BLaER1 treated with 17β-estradiol and CSF1 and Interleukin-3, amounts not matched to agents 10 nM and 100 nM (cell line): ENCODE results near the gene HORMAD2.
"Not testable (repeated sequence)": the region's sequence is repeated elsewhere in the genome, so short reads cannot be mapped to it uniquely, and the experiment has no call there.

ENCODE experiments used
- H3K27ac ChIP-seq, 11 experiments: shearing (Covaris generic); formaldehyde crosslinking; 2 replicates each; pipeline ENCODE4 v1.8.1; 2022
- H3K27me3 ChIP-seq, 11 experiments: shearing (Covaris generic); formaldehyde crosslinking; 2 replicates each; pipeline ENCODE4 v1.8.1; 2022
- H3K36me3 ChIP-seq, 11 experiments: shearing (Covaris generic); formaldehyde crosslinking; 2 replicates each; pipeline ENCODE4 v1.8.1; 2022
- H3K4me1 ChIP-seq, 10 experiments: shearing (Covaris generic); formaldehyde crosslinking; 2 replicates each; pipeline ENCODE4 v1.8.1; 2022
- H3K4me2 ChIP-seq, 11 experiments: shearing (Covaris generic); formaldehyde crosslinking; 2 replicates each; pipeline ENCODE4 v1.8.1; 2022
- H3K4me3 ChIP-seq, 10 experiments: shearing (Covaris generic); formaldehyde crosslinking; 2 replicates each; pipeline ENCODE4 v1.8.1; 2022
- H3K9ac ChIP-seq, 11 experiments: shearing (Covaris generic); formaldehyde crosslinking; 2 replicates each; pipeline ENCODE4 v1.8.1; 2022
- H3K9me3 ChIP-seq, 11 experiments: shearing (Covaris generic); formaldehyde crosslinking; replicated peaks in 1 of 11; 2 replicates each; pipeline ENCODE4 v1.8.1; 2022
- H4K20me1 ChIP-seq, 11 experiments: shearing (Covaris generic); formaldehyde crosslinking; 2 replicates each; pipeline ENCODE4 v1.8.1; 2022
- Cebpa-rat ChIP-seq, 11 experiments: shearing (Covaris generic); IDR thresholded peaks; 2 replicates each; pipeline ENCODE4 v1.8.1; 2022

HORMAD2 gene

DNA sequence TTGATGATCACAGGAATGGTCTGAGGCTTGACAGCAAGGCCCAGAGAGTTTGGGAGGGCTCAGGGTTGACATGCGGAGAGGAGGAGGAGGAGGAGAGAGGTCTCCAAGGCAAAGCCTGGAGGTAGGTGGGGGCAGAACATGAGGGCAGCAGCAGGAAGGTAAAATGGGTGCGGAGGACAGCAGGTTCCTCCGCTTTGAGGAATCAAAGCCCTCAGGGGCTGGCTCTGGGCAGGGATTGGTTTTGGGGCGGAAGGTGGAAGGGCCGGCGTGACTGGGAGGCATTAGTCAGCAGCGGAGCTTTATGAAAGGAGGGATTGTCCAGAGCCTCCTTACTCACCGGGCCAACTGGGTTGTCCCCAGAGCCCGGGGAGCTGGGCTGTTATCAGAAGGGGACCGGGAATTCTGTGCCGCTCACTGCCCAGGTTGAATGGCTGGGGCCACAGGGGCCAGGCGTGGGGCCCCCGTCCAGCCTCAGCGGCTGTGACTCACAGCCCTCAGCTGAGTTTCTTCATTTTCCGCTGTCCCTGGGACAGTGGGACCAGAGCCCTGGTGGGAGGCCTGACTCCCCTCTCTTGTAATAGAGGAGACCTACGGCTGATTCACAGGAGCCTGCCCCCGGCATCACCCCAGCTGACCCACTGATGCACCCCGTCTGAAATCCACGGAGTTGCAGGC, 130.1 kb downstream of the HORMAD2 start:
- H3K4me1 ChIP-seq, result peaks cover 41 to 86% (median 61%) of the 10 kb centered on the region in 10 experiments
- H3K4me2 ChIP-seq, result peak overlapping the region in 4 of 11 experiments; percentile 2 to 87 (median 27); a peak in 6 of 22 replicates
- no peaks in the 10 kb centered on the region; a peak in 1 of 22 replicates for H3K27me3 ChIP-seq
- H3K4me3 ChIP-seq, result no peak overlapping the region
- no peaks in the 10 kb centered on the region for H4K20me1 ChIP-seq
- H3K36me3 ChIP-seq, result no peaks in the 10 kb centered on the region
- H3K9me3 ChIP-seq, result no peaks in the 10 kb centered on the region
- H3K27ac ChIP-seq, result peak overlapping the region in 4 of 11 experiments; percentile 10 to 46 (median 43); a peak in 6 of 22 replicates
- no peak overlapping the region for H3K9ac ChIP-seq
- no peak for TF ChIP-seq Cebpa-rat (IDR thresholded peaks at IDR 0.05)

DNA sequence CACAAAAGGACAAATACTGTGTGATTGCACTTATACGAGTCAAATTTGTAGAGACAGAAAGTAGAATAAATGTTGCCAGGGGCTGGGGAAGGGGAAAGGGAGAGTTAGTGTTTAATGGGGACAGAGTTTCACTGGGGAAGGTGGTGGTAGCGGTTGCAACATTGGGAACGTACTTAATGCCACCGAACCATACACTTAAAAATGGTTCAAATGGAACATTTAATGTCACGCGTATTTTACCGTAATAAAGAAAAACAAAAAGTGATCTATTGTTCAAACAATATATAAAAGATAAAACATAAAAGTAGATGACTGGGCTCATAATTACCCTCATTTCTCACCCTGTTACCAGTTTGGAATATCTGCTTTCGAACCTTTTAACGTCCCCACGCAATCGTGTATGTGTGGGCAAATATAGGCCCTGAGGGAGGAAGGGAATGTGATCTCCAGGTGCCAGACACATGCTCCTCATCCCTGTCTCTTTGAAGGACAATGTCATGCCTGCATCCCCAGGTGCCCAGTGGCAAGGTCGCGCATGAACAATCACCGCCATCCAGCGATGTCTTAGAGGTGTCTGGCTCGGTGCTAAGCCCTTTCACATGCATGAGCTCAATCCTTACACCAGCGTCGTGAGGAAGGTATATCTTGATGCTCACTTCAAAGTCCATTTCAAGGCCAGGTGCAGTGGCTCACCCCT, 131.0 kb downstream of the HORMAD2 start:
- H3K36me3 ChIP-seq, result no peaks in the 10 kb centered on the region
- H3K9me3 ChIP-seq, result no peaks in the 10 kb centered on the region
- H3K4me3 ChIP-seq, result no peak overlapping the region
- no peak overlapping the region; a peak in 1 of 22 replicates for H3K9ac ChIP-seq
- peak overlapping the region in 8 of 11 experiments; percentile 16 to 75 (median 70); a peak in 9 of 22 replicates for H3K27ac ChIP-seq
- peak overlapping the region in 9 of 11 experiments; percentile 80 to 93 (median 87); a peak in 14 of 22 replicates for H3K4me2 ChIP-seq
- H3K27me3 ChIP-seq, result no peaks in the 10 kb centered on the region; a peak in 1 of 22 replicates
- peaks cover 41 to 80% (median 63%) of the 10 kb centered on the region in 10 experiments for H3K4me1 ChIP-seq
- TF ChIP-seq Cebpa-rat (IDR thresholded peaks at IDR 0.05), result no peak
- H4K20me1 ChIP-seq, result no peaks in the 10 kb centered on the region

DNA sequence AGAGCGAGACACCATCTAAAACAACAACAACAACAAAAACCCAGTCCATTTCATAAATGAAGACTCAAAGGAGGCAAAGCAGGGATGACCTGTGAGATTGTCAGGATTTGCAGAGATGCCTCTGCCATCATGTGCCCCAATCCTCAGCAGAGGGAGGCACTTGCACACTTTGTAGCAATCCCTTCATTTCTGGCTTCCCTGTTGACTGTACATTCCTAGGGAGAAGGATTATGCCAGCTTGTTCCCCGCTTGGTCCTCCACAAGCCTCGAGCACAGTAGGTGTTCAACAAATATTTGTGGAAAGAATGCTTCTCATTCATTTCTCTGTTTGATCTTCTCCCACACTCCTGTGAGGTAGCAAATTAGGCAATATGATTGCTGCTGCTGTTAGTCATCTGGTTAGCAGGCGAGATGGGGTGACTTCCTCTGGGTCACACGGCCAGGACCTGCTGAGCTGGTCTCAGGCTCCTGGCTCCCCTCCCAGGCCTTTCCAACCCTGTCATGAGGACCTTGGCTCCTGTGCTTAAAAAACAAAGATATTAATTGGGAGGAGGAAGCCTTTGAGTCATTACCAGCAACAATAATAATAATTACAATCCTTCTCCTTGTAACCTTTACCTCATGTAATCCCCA, 132.2 kb downstream of the HORMAD2 start:
- no peaks in the 10 kb centered on the region for H3K36me3 ChIP-seq
- no peaks in the 10 kb centered on the region; a peak in 1 of 22 replicates for H3K27me3 ChIP-seq
- peak overlapping the region in 9 of 11 experiments; percentile 12 to 66 (median 50); a peak in 12 of 22 replicates for H3K9ac ChIP-seq
- H3K4me1 ChIP-seq, result peaks cover 41 to 74% (median 61%) of the 10 kb centered on the region in 10 experiments
- no peaks in the 10 kb centered on the region for H3K9me3 ChIP-seq
- H3K4me3 ChIP-seq, result peak overlapping the region in 2 of 10 experiments; percentile 19 to 37; a peak in 4 of 20 replicates
- peak in 5 of 11 experiments; percentile 8 to 70 (median 24); a peak in 7 of 22 replicates for TF ChIP-seq Cebpa-rat (IDR thresholded peaks at IDR 0.05)
- H4K20me1 ChIP-seq, result no peaks in the 10 kb centered on the region
- H3K27ac ChIP-seq, result peak overlapping the region in 10 of 11 experiments; percentile 46 to 77 (median 72); a peak in 19 of 22 replicates
- peak overlapping the region; percentile 80 to 93 (median 87) for H3K4me2 ChIP-seq

DNA sequence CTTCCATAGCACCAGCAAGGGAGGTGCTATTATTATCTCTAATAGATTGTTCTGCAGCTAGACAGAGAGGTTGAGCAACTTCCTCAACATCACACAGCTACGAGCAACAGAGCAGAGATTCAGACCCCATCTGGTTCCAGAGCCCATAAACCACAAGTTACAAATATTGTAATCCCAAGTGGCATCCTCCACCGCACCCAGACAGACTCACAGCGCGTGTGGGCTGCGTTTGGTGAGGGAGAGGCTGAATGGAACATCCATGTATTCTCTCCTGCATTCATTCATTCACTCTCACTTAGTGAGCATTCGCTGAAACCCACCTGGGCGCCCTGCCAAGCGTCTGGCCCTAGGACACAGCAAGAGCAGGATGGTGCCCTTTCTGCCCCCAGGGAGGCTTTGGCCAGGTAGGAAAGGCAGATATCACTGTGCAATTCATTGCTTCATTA, 132.8 kb downstream of the HORMAD2 start:
- no peaks in the 10 kb centered on the region; a peak in 1 of 22 replicates for H3K27me3 ChIP-seq
- H3K4me1 ChIP-seq, result peaks cover 35 to 69% (median 57%) of the 10 kb centered on the region in 10 experiments
- H4K20me1 ChIP-seq, result no peaks in the 10 kb centered on the region
- H3K9ac ChIP-seq, result peak overlapping the region in 9 of 11 experiments; percentile 41 to 67 (median 50); a peak in 11 of 22 replicates
- H3K4me2 ChIP-seq, result peak overlapping the region; percentile 80 to 93 (median 87)
- TF ChIP-seq Cebpa-rat (IDR thresholded peaks at IDR 0.05), result peak in 4 of 11 experiments; percentile 52 to 79 (median 78); a peak in 7 of 22 replicates
- H3K9me3 ChIP-seq, result no peaks in the 10 kb centered on the region
- H3K4me3 ChIP-seq, result peak overlapping the region in 4 of 10 experiments; percentile 11 to 37 (median 26); a peak in 3 of 20 replicates
- peak overlapping the region in 10 of 11 experiments; percentile 46 to 77 (median 72); a peak in 21 of 22 replicates for H3K27ac ChIP-seq
- H3K36me3 ChIP-seq, result no peaks in the 10 kb centered on the region

DNA sequence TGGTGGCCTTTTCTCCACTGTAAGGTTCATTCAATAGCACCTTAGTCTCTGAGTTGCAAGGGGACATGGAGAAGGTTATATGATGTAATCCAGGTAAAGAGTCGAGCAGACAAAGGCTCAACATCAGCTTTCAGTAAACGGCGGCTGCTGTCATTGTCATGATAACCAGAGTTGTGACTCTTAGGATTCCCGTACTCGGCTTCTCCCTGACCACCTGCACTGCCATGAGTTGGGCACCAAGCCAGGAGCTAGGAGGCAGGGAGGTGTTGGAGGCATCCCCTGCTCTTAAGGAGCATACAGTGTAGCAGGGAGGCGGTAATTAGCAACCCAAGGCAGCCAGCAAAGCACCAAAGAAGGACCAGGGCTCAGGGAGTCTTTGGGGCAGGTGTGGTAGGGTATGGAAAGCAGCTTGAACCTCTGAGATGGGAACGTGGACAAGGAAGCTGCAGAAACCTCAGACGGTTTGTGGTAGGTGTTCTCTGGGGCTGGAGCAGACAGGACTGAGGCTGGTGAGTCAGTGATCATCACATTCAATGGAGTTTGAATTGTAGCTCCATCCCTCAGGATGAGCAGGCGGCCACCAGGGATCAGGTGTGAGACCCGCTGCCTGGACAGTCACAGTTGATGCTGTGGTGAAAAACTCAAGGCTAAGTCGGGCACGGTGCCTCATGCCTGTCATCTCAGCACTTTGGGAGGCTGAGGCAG, 134.6 kb downstream of the HORMAD2 start:
- no peaks in the 10 kb centered on the region for H3K36me3 ChIP-seq
- H3K27ac ChIP-seq, result no peak overlapping the region
- peaks cover 23 to 55% (median 45%) of the 10 kb centered on the region in 10 experiments for H3K4me1 ChIP-seq
- no peak overlapping the region for H3K9ac ChIP-seq
- TF ChIP-seq Cebpa-rat (IDR thresholded peaks at IDR 0.05), result no peak
- H3K9me3 ChIP-seq, result no peaks in the 10 kb centered on the region
- no peak overlapping the region for H3K4me3 ChIP-seq
- H3K4me2 ChIP-seq, result peak overlapping the region in 8 of 11 experiments; percentile 14 to 92 (median 40); a peak in 8 of 22 replicates
- no peaks in the 10 kb centered on the region for H4K20me1 ChIP-seq
- H3K27me3 ChIP-seq, result no peaks in the 10 kb centered on the region; a peak in 1 of 22 replicates

DNA sequence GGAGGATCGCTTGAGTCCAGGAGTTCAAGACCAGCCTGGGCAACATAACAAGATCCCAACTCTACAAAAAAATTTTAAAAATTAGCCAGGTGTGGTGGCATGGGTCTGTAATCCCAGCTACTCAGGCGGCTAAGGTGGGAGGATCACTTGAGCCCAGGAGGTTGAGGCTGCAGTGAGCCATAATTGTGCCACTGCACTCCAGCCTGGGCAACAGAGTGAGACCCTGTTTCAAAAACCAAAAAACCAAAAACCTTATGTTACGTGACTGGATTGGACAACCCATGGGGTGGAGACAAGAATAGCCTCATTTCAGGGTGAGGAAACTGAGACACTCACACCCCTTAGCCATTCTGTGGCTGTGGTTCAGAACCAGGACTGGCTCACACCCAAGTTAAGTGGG, 136.0 kb downstream of the HORMAD2 start:
- H3K9me3 ChIP-seq, H3K36me3 ChIP-seq, H3K27ac ChIP-seq, H3K9ac ChIP-seq, H3K4me3 ChIP-seq, H4K20me1 ChIP-seq, H3K4me2 ChIP-seq: not testable (repeated sequence)
- peaks cover 0 to 13% (median 0%) of the 10 kb centered on the region in 11 experiments; a peak in 8 of 22 replicates for H3K27me3 ChIP-seq
- H3K4me1 ChIP-seq, result peaks cover 33 to 65% (median 50%) of the 10 kb centered on the region in 10 experiments

DNA sequence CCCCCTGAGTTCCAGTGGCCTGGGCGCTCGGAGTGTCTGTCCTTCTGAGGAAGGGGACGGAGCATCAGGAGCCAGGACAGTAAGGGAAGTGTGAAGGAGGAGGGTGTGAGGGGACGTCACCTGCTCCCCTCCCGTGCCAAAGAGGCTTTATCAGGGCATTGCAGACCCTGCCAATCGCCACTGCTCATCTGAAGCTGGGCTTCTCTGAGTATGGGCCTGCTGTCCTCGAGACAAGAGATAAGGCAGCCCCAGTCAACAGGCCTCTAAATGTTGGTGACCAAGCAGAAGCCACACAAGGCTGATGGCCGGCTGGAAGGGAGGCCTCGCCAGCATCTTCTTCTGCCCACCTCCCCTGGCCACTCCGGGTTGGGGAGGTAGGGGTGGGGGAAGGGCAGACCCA, 136.4 kb downstream of the HORMAD2 start:
- Histone ChIP-seq H3K4me3 (no peak overlapping the region), H3K9ac (no peak overlapping the region), H3K27me3 (peaks cover 0 to 18% (median 0%) of the 10 kb centered on the region in 11 experiments; a peak in 8 of 22 replicates), H3K36me3 (no peaks in the 10 kb centered on the region), H3K4me1 (peaks cover 37 to 65% (median 50%) of the 10 kb centered on the region in 10 experiments), H3K4me2 (no peak overlapping the region), H3K9me3 (no peaks in the 10 kb centered on the region), H3K27ac (no peak overlapping the region), H4K20me1 (peaks cover 0 to 6% (median 0%) of the 10 kb centered on the region in 11 experiments; a peak in 1 of 22 replicates)
- no peak for TF ChIP-seq Cebpa-rat (IDR thresholded peaks at IDR 0.05)
